Measurements from ENCODE around the gene INPP5K. TPM values are rescaled to one million over a fixed set of nuclear protein-coding genes. Genes with fewer than 3 reads are reported as not detected.
"Not testable (repeated sequence)": the region's sequence is repeated elsewhere in the genome, so short reads cannot be mapped to it uniquely, and the experiment has no call there.

Gene INPP5K
- total RNA-seq, 1 donor: 51.4 TPM

DNA sequence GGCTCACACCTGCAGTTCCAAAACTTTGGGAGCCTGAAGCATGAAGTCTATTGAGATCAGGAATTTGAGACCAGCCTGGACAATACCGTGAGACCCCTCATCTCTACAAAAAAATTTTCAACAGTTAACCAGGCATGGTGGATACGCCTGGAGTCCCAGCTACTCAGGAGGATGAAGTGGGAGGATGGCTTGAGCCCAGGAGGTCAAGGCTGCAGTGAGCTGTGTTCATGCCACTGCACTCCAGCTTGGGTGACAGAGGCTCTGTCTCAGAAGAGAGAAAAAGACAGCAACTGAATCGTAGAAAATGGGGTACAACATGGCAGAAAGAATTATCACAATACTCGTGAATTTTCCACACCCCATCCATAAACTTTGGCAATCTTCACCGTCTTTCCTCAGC lies 63.6 kb downstream of the INPP5K start:
- Histone ChIP-seq H3K9me3 (ENCODE audit: low read depth, low read length) (no peaks in the 10 kb centered on the region), H3K4me2 (ENCODE audit: insufficient read depth, low read length) (no peak overlapping the region), H3K4me1 (ENCODE audit: insufficient read depth, low read length) (peaks cover 11% of the 10 kb centered on the region), H3K27me3 (ENCODE audit: insufficient read depth, low read length) (no peaks in the 10 kb centered on the region), H3K79me2 (ENCODE audit: insufficient read depth, low read length) (peaks cover 81% of the 10 kb centered on the region), H2AFZ (ENCODE audit: low read length) (no peak overlapping the region), H3K36me3 (ENCODE audit: insufficient read depth, low read length) (peaks cover 15% of the 10 kb centered on the region), H3K27ac (ENCODE audit: low read depth, low read length) (no peak overlapping the region), H3K4me3 (ENCODE audit: insufficient read depth, low read length) (no peak overlapping the region), H4K20me1 (ENCODE audit: insufficient read depth, low read length) (peaks cover 69% of the 10 kb centered on the region)
- peak; percentile 85 for DNase-seq (ENCODE audit: insufficient read length, low spot score, missing footprints)
- TF ChIP-seq, protein P1, sequence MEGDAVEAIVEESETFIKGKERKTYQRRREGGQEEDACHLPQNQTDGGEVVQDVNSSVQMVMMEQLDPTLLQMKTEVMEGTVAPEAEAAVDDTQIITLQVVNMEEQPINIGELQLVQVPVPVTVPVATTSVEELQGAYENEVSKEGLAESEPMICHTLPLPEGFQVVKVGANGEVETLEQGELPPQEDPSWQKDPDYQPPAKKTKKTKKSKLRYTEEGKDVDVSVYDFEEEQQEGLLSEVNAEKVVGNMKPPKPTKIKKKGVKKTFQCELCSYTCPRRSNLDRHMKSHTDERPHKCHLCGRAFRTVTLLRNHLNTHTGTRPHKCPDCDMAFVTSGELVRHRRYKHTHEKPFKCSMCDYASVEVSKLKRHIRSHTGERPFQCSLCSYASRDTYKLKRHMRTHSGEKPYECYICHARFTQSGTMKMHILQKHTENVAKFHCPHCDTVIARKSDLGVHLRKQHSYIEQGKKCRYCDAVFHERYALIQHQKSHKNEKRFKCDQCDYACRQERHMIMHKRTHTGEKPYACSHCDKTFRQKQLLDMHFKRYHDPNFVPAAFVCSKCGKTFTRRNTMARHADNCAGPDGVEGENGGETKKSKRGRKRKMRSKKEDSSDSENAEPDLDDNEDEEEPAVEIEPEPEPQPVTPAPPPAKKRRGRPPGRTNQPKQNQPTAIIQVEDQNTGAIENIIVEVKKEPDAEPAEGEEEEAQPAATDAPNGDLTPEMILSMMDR (IDR thresholded peaks at IDR 0.05; ENCODE audit: extremely low read depth, low read depth, low read length): no peak

DNA sequence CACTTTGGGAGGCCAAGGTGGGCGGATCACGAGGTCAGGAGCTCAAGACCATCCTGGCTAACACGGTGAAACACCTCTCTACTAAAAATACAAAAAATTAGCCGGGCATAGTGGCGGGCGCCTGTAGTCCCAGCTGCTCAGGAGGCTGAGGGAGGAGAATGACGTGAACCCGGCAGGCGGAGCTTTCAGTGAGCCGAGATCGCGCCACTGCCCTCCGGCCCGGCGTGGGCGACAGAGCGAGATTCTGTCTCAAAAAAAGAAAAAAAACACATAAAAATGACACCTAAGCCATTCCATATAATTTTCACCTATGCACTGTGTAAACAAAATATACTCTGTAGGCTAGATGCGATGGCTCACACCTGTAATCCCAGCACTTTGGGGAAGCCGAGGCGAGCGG lies 66.2 kb downstream of the INPP5K start:
- not testable (repeated sequence) for DNase-seq (ENCODE audit: insufficient read length, low spot score, missing footprints); H3K4me1 ChIP-seq (ENCODE audit: insufficient read depth, low read length); H3K27me3 ChIP-seq (ENCODE audit: insufficient read depth, low read length); H3K9me3 ChIP-seq (ENCODE audit: low read depth, low read length); H3K27ac ChIP-seq (ENCODE audit: low read depth, low read length); H3K4me2 ChIP-seq (ENCODE audit: insufficient read depth, low read length); H3K4me3 ChIP-seq (ENCODE audit: insufficient read depth, low read length); H2AFZ ChIP-seq (ENCODE audit: low read length)
- Histone ChIP-seq H3K36me3 (ENCODE audit: insufficient read depth, low read length) (peaks cover 15% of the 10 kb centered on the region), H4K20me1 (ENCODE audit: insufficient read depth, low read length) (peaks cover 83% of the 10 kb centered on the region), H3K79me2 (ENCODE audit: insufficient read depth, low read length) (peaks cover 100% of the 10 kb centered on the region)

DNA sequence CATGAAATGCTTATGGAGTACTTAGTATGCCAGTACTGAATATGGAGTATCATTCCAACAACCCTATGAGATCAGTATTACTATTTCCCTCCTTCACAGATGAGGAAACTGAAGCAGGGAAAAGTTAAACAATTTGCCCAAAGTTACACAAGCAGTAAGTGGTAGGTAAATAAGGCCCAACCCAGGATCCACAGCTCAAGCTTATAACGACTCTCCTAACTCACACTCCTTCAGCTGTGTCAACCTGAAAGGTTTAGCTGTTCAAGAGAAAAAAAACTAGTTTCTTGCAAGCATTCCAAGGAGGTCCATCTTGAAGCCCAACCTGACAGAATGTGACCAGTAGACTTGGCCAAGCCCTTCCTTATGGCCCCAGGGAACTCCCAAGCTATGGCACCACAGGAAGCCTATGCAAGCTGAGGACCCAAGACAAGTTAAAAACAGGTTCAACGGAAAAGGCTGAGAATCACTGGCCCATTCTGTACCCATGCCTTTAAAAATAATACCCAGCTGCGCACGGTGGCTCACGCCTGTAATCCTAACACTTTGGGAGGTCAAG lies 66.9 kb downstream of the INPP5K start:
- H3K4me1 ChIP-seq (ENCODE audit: insufficient read depth, low read length): peaks cover 3% of the 10 kb centered on the region
- DNase-seq (ENCODE audit: insufficient read length, low spot score, missing footprints): no peak
- TF ChIP-seq, protein P1 (IDR thresholded peaks at IDR 0.05; ENCODE audit: extremely low read depth, low read depth, low read length): no peak
- H3K4me2 ChIP-seq (ENCODE audit: insufficient read depth, low read length): no peak overlapping the region
- H2AFZ ChIP-seq (ENCODE audit: low read length): no peak overlapping the region
- peaks cover 79% of the 10 kb centered on the region for H4K20me1 ChIP-seq (ENCODE audit: insufficient read depth, low read length)
- H3K27ac ChIP-seq (ENCODE audit: low read depth, low read length): no peak overlapping the region
- H3K36me3 ChIP-seq (ENCODE audit: insufficient read depth, low read length): peaks cover 15% of the 10 kb centered on the region
- H3K4me3 ChIP-seq (ENCODE audit: insufficient read depth, low read length): no peak overlapping the region
- no peaks in the 10 kb centered on the region for H3K9me3 ChIP-seq (ENCODE audit: low read depth, low read length)
- peaks cover 99% of the 10 kb centered on the region for H3K79me2 ChIP-seq (ENCODE audit: insufficient read depth, low read length)
- H3K27me3 ChIP-seq (ENCODE audit: insufficient read depth, low read length): no peaks in the 10 kb centered on the region

DNA sequence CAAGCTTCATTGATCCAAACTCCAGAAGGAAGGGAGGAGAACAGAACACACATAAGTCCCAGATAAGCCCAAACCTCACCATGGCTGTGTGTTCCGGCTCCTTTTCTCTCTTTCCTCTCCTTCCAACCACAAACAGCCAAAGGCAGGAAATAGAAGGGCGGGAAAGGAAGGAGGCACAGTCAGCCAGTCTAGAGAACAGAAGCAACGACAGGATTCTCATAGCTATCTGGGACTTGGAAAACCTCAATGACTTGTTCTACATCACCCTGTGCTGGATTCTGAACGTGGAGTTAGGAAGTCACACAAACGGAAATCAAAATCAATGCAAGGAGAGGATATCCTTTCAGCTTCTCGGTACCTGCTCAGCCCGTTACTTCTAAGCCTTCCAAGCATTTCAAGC lies 69.4 kb downstream of the INPP5K start:
- Histone ChIP-seq H2AFZ (ENCODE audit: low read length) (no peak overlapping the region), H3K4me2 (ENCODE audit: insufficient read depth, low read length) (no peak overlapping the region), H3K27ac (ENCODE audit: low read depth, low read length) (no peak overlapping the region), H3K4me1 (ENCODE audit: insufficient read depth, low read length) (no peaks in the 10 kb centered on the region), H3K27me3 (ENCODE audit: insufficient read depth, low read length) (no peaks in the 10 kb centered on the region), H3K36me3 (ENCODE audit: insufficient read depth, low read length) (peaks cover 5% of the 10 kb centered on the region), H4K20me1 (ENCODE audit: insufficient read depth, low read length) (peaks cover 71% of the 10 kb centered on the region), H3K4me3 (ENCODE audit: insufficient read depth, low read length) (no peak overlapping the region), H3K9me3 (ENCODE audit: low read depth, low read length) (no peaks in the 10 kb centered on the region), H3K79me2 (ENCODE audit: insufficient read depth, low read length) (peaks cover 95% of the 10 kb centered on the region)
- DNase-seq (ENCODE audit: insufficient read length, low spot score, missing footprints): peak; percentile 38
- TF ChIP-seq, protein P1 (IDR thresholded peaks at IDR 0.05; ENCODE audit: extremely low read depth, low read depth, low read length): no peak

All from osteoblast (primary cell).